Stimulated activated CD4-positive, alpha-beta T cell treated with anti-CD3 and anti-CD28 coated beads, TNF-alpha, amount 100 ng/mL, for 4 hours (primary cell): ENCODE data around the gene MARCHF7.
"Not testable (repeated sequence)": the region's sequence is repeated elsewhere in the genome, so short reads cannot be mapped to it uniquely, and the experiment has no call there.

Source experiments
- DNase-seq, 3 experiments: peaks; one replicate each; pipeline ENCODE4 v3.0.0-alpha.2; 2020; ENCODE audit warnings: low read depth in 3 of 3

The MARCHF7 gene

GRCh38 chr2:159720676-159721075 is 8.4 kb downstream of the MARCHF7 start:
- DNase-seq: no peak

GRCh38 chr2:159722580-159722979 is 10.3 kb downstream of the MARCHF7 start:
- no peak for DNase-seq

GRCh38 chr2:159724795-159725572 is 12.7 kb downstream of the MARCHF7 start:
- DNase-seq: not testable (repeated sequence)

DNA sequence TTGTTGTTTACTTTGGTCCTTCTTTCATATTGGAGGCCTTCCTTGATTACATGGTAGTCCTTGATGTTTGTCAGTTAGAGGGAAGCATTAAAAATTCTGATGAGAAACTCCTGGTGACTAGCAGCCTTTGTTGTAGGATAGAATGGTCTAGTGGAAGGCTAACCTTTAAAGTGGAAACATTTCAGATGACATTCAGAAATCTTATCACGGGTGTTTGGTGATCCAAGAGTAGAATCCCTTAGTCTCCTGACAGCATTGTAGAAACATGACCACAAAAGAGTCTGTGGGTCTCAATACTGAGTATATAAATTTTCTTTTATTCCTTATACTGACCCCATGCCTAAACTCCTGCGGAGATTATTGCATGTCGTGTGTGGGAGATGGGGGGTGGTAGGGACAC is 13.4 kb downstream of the MARCHF7 start:
- no peak for DNase-seq

DNA sequence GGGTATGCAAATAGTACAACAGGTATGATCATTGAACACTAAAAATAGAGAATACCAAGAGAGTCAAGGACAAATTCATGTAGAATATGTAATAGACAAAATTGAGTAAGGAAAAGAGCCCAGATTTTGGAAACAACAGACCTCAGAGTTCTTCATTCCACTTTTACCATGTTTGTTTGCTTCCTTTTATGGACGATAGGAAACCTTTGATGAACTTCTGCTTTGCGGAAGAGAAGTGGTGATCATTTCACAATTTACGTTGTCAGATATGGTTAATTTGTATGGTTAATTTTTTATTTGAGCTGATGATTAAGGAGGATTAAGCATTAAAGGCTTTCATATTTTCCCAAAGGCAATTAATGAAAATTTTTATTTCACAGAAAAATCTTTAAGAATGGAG is 16.3 kb downstream of the MARCHF7 start:
- no peak for DNase-seq

DNA sequence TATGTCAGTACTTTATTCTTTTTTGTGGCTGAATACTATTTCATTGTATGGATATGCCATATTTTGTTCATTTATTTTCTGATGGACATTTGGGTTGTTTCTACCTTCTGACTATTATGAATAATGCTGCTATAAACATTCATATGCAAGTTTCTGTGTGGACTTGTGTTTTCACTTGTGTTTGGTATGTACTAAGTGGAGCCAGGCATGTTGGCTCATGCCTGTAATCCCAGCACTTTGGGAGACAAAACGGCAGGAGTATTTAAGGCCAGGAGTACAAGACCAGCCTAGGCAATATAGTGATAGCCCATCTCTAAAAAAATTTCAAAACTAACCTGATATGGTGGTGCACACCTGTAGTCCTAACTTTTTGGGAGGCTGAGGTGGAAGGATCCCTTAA is 23.3 kb downstream of the MARCHF7 start:
- DNase-seq: no peak

DNA sequence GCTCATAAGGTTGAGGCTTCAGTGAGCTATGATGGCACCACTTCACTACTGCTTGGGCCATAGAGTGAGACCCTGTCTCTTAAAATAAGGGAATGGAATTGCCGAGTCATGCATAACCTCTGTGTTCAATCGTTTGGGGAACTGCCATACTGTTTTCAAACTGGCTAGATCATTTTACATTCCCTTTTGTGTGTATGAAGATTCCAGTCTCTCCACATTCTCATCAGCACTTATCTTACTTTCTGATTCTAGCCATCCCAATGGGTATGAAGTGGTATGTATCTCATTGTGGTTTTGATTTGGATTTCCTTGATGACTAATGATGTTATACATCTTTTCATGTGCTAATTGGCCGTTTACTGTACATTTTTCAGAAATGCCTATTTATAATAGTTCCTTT is 23.7 kb downstream of the MARCHF7 start:
- no peak for DNase-seq

DNA sequence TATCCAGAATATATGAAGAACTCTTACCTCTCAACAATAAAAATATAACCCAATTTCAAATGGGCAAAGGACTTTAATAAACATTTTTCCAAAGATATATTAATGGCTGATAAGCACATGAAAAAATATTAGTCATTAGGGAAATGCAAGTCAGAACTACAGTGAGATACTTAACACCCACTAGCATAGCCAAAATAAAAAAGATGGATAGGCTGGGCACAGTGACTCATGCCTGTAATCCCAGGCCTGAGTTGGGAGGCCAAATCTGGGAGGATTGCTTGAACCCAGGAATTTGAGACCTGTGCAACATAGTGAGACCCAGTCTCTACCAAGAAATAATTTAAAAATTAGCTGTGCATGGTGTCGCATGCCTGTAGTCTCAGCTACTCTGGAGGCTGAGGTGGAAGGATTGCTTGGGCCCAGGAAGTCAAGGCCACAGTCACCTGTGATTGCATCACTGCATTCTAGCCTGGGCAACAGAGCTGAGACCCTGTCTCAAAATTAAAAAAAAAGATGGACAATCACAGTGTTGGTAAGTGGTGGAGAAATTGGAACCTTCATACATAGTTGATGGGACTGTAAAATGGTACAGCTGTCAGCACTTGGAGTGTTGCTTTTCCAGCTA is 25.1 kb downstream of the MARCHF7 start:
- no peak for DNase-seq

DNA sequence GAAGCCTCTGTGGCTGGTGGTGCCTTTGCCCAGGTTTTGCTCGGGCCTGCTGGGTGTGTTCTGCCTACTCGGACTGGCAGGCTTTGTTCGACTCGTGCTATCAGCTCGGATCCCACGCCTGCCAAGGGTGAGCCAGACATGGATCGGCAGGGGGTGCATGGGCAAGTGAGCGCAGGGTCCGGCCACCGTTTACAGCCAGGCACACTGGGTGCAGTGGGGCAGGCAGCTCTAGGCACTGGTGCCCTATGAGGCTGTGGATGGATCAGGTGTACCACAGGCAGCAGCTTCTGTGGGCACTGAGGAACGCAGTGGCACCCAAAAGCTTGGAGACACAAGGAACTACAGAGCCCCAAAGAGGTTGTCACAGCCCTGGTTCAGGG is 25.6 kb downstream of the MARCHF7 start:
- DNase-seq: no peak

GRCh38 chr2:159738509-159739390 is 26.4 kb downstream of the MARCHF7 start:
- no peak for DNase-seq

DNA sequence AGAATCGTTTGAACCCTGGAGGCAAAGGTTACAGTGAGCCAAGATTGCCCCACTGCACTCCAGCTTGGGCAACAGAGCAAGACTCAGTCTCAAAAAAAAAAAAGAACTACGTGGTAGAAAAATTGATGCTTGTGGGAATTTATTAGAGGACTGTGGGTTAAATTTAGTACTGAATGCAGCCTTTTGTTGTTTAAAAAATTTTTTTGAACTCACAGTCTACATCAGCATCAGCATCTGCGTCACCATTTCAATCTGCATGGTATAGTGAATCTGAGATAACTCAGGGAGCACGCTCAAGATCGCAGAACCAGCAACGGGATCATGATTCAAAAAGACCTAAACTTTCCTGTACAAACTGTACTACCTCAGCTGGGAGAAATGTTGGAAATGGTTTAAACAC is 30.5 kb downstream of the MARCHF7 start:
- no peak for DNase-seq

GRCh38 chr2:159744363-159744762 is 32.1 kb downstream of the MARCHF7 start:
- no peak for DNase-seq

DNA sequence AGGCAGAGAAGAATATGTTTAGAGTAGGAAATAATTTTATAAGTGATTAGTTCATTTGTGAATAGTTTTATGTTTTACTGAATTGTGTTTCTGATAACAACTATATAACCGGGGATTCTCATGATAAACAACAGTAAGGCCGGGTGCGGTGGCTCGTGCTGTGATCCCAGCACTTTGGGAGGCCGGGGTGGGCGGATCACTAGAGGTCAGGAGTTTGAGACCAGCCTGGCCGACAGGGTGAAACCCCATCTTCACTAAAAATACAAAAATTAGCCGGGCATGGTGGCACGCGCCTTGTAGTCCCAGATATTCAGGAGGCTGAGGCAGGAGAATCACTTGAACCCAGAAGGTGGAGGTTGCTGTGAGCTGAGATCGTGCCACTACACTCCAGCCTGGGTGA is 32.9 kb downstream of the MARCHF7 start:
- DNase-seq: not testable (repeated sequence)

- DNase-seq: no peak
Observed at GRCh38 chr2:159748089-159748488, 35.8 kb downstream of the MARCHF7 start.

DNA sequence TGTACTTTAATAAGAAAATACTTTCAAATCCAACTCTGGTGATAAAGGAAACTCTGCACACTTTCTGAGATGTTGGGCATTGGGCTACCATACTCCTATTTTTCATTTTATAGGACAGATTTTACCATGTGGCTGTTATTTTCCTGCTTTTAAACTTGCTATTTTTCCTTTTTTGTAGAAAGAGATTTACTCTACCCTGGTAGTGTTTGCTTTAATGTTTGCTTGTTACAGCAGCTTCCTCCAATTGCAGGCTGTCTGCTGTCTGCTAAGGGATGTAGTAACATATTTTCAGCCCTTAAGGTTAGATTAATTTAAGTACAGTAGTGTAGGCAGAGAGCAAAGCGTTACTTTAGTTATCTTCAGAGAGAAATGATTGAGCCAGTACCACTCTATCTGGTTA is 38.6 kb downstream of the MARCHF7 start:
- no peak for DNase-seq

GRCh38 chr2:159753797-159754196 is 41.5 kb downstream of the MARCHF7 start:
- no peak for DNase-seq

DNA sequence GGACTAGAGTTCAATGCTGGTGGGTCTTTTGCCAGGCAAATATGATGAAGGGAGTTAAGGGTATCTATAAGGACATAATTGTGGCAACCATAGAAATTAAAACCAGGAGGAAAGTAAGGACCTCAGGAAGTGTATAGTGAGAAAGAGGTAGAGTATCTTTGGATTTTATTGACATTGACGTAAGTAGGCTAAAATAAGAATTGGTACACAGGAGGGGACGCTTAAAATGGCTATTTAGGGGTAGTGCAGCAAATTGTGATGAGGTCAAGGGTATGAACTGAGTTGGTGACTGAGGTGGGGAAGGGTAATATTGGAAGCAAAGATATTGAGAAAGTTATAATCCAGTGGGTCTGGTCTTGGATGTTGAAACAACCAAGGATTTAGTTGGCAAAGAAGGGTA is 42.7 kb downstream of the MARCHF7 start:
- no peak for DNase-seq

GRCh38 chr2:159755788-159756187 is 43.5 kb downstream of the MARCHF7 start:
- DNase-seq: no peak

DNA sequence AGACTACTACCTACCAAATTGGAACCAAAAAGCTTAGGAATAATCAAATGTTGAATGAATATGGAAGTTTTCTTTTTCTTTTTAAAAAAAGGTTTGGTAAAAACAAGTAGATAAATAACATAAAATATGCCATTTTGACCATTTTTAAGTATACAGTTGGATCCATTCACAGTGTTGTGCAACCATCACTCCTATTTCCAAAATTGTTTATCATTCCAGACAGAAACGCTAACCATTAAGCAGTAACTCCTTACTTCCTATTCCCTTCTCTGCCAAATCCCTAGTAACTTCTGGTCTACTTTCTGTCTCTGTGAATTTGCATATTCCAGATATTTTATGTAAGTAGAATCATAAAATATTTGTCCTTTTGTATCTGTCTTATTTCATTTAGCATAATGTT is 45.9 kb downstream of the MARCHF7 start:
- DNase-seq: no peak

DNA sequence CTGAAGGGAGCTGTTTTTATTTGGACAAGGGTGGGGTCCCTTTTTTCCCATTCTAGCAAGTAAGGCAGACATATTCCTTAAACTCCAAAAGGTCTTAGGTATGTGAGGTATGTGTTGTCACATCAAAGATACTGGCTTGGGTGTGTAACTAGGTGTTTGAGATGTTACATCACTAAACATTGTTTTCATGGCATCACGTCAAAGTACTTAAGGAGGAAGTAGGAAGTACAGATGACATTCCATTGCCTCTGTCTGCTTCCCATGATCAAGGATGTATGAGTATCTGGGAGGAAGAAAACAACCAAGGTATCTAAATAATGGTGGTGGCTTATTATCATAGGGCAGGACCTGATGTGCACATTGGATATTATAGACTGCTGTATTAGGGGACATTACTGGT is 46.4 kb downstream of the MARCHF7 start:
- DNase-seq: no peak

DNA sequence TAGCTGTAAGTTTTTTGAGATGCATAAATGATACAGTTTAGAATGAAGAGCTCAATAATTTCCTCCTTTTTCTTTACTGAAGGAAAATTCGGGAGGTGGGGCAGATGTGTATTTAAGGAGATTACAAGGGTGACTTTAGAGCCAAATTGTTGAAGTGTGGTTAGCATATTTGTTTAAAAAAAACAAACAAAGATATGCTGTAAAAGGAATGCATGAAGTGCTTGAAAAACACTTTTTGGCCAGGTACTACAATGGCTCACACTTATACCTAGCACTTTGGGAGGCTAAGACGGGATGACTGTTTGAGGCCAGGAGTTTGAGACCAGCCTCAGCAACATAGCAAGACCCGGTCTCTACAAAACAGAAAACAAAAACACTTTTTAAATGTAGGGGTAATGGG is 47.3 kb downstream of the MARCHF7 start:
- DNase-seq: no peak

DNA sequence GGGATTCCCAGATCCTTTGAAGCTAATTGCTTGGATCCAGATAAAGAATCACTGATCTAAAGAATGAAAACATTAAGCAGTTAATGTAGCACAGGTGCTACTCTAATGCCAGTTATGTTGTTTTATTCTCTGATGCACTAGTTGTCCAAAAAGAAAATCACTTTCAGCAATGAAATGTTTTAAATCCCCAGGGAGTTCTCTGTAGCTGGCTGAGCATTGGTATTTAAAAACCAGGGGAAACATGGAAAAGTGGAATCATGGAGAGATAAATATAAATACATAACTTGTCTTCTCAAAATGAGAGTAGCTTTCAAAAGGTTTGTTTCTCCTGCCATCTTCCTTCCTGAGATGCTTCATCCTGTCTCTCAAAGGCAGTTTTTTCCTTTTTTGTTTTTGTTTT is 48.0 kb downstream of the MARCHF7 start:
- no peak for DNase-seq

- DNase-seq: no peak
Observed at GRCh38 chr2:159762075-159762474, 49.8 kb downstream of the MARCHF7 start.
